H9 (cell line): ENCODE results near the gene ACOX3. TPM values are rescaled to one million over a fixed set of nuclear protein-coding genes. Genes with fewer than 3 reads are reported as not detected.

ENCODE experiments used
- DNase-seq: peaks from one replicate; pipeline ENCODE4 v3.0.0-alpha.2; 2017
- H2AFZ ChIP-seq: one replicate; pipeline ENCODE4 v1.6.1; 2013; ENCODE audit warnings: mild to moderate bottlenecking, low read length, control low read depth, moderate library complexity
- H2AK5ac ChIP-seq: 2 replicates; pipeline ENCODE4 v1.6.1; 2013; ENCODE audit warnings: low read length, control low read depth, mixed read lengths; ENCODE audit not compliant: insufficient read length
- H2BK120ac ChIP-seq: one replicate; pipeline ENCODE4 v1.6.1; 2013; ENCODE audit warnings: low read depth, mild to moderate bottlenecking, low read length, control low read depth, inconsistent platforms; ENCODE audit not compliant: poor library complexity, severe bottlenecking
- H2BK12ac ChIP-seq: 2 replicates; pipeline ENCODE4 v1.6.1; 2013; ENCODE audit warnings: low read length, control low read depth, mixed read lengths, low read depth; ENCODE audit not compliant: insufficient read length
- H2BK15ac ChIP-seq: 2 replicates; pipeline ENCODE4 v1.6.1; 2013; ENCODE audit warnings: low read depth, low read length, control low read depth
- H2BK20ac ChIP-seq: one replicate; pipeline ENCODE4 v1.6.1; 2013; ENCODE audit warnings: low read depth, mild to moderate bottlenecking, low read length, control low read depth, inconsistent platforms; ENCODE audit not compliant: poor library complexity, severe bottlenecking
- H2BK5ac ChIP-seq: 2 replicates; pipeline ENCODE4 v1.6.1; 2013; ENCODE audit warnings: low read length, control low read depth, mixed read lengths; ENCODE audit not compliant: insufficient read length
- H3K14ac ChIP-seq: 2 replicates; pipeline ENCODE4 v1.6.1; 2013; ENCODE audit warnings: low read length, control low read depth; ENCODE audit not compliant: insufficient read depth
- H3K18ac ChIP-seq: 2 replicates; pipeline ENCODE4 v1.6.1; 2013; ENCODE audit warnings: low read depth, mild to moderate bottlenecking, mixed read lengths, low read length, control low read depth; ENCODE audit not compliant: insufficient read length
- H3K23ac ChIP-seq: 2 replicates; pipeline ENCODE4 v1.6.1; 2013; ENCODE audit warnings: low read length, control low read depth, mixed read lengths, low read depth; ENCODE audit not compliant: insufficient read length
- H3K23me2 ChIP-seq: 2 replicates; pipeline ENCODE4 v1.6.1; 2013; ENCODE audit warnings: low read depth, mild to moderate bottlenecking, mixed read lengths, low read length, control low read depth; ENCODE audit not compliant: insufficient read length, poor library complexity, severe bottlenecking
- H3K27ac ChIP-seq: 2 replicates; pipeline ENCODE4 v1.5.1; 2013; ENCODE audit warnings: low read length, control low read depth, mixed read lengths, low read depth; ENCODE audit not compliant: insufficient read length
- H3K27me3 ChIP-seq: 2 replicates; pipeline ENCODE4 v1.6.1; 2013; ENCODE audit warnings: low read length, control low read depth, inconsistent platforms; ENCODE audit not compliant: insufficient read depth
- H3K4ac ChIP-seq: 2 replicates; pipeline ENCODE4 v1.6.1; 2013; ENCODE audit warnings: low read depth, mild to moderate bottlenecking, control low read depth, inconsistent platforms, low read length, moderate library complexity
- H3K4me1 ChIP-seq: 2 replicates; pipeline ENCODE4 v1.6.1; 2013; ENCODE audit warnings: low read length, control low read depth, inconsistent platforms; ENCODE audit not compliant: insufficient read depth
- H3K4me2 ChIP-seq: 2 replicates; pipeline ENCODE4 v1.6.1; 2013; ENCODE audit warnings: low read length, control low read depth, mixed read lengths; ENCODE audit not compliant: insufficient read length, insufficient read depth
- H3K56ac ChIP-seq: 2 replicates; pipeline ENCODE4 v1.6.1; 2013; ENCODE audit warnings: low read depth, mild to moderate bottlenecking, mixed read lengths, low read length, control low read depth; ENCODE audit not compliant: insufficient read length
- H3K79me1 ChIP-seq: 2 replicates; pipeline ENCODE4 v1.6.1; 2013; ENCODE audit warnings: low read depth, mild to moderate bottlenecking, moderate library complexity, low read length, control low read depth, inconsistent platforms; ENCODE audit not compliant: insufficient read depth, poor library complexity, severe bottlenecking
- H3K79me2 ChIP-seq: 2 replicates; pipeline ENCODE4 v1.6.1; 2013; ENCODE audit warnings: low read length, control low read depth, inconsistent platforms; ENCODE audit not compliant: insufficient read depth
- H3K9ac ChIP-seq: 2 replicates; pipeline ENCODE4 v1.6.1; 2013; ENCODE audit warnings: low read length, control low read depth, mixed read lengths; ENCODE audit not compliant: insufficient read length; ENCODE audit errors: extremely low read depth
- H3K9me3 ChIP-seq: one replicate; pipeline ENCODE4 v1.6.1; 2013; ENCODE audit warnings: low read depth, low read length, inconsistent platforms; ENCODE audit not compliant: control insufficient read depth
- H3T11ph ChIP-seq: one replicate; pipeline ENCODE4 v1.6.1; 2013; ENCODE audit warnings: mild to moderate bottlenecking, low read length, control low read depth, inconsistent platforms
- H4K20me1 ChIP-seq: one replicate; pipeline ENCODE4 v1.6.1; 2013; ENCODE audit not compliant: control insufficient read depth, insufficient read length, insufficient read depth
- H4K5ac ChIP-seq: 2 replicates; pipeline ENCODE4 v1.6.1; 2013; ENCODE audit warnings: low read depth, mild to moderate bottlenecking, mixed read lengths, low read length, control low read depth; ENCODE audit not compliant: insufficient read length
- H4K8ac ChIP-seq: replicated peaks from 2 replicates; pipeline ENCODE4 v1.6.1; 2013; ENCODE audit warnings: low read length, control low read depth, mixed read lengths, low read depth; ENCODE audit not compliant: insufficient read length
- H4K91ac ChIP-seq: 2 replicates; pipeline ENCODE4 v1.6.1; 2013; ENCODE audit warnings: low read depth, mild to moderate bottlenecking, moderate library complexity, mixed read lengths, low read length, control low read depth; ENCODE audit not compliant: insufficient read length
- H3K27ac Mint-ChIP-seq, 3 experiments: 2 replicates in 2 of 3; 3 replicates in 1 of 3; pipeline ENCODE4 v1.8.0; 2020 to 2021; ENCODE audit warnings: mixed read lengths in 3 of 3, mild to moderate bottlenecking in 1 of 3, moderate library complexity in 1 of 3
- H3K27me3 Mint-ChIP-seq: 2 replicates; pipeline ENCODE4 v1.8.0; 2021; ENCODE audit warnings: low read depth, mild to moderate bottlenecking, moderate library complexity, mixed read lengths
- H3K36me3 Mint-ChIP-seq, 3 experiments: 2 replicates in 2 of 3; 3 replicates in 1 of 3; pipeline ENCODE4 v1.8.0; 2020 to 2021; ENCODE audit warnings: low read depth in 3 of 3, mixed read lengths in 3 of 3; ENCODE audit not compliant: insufficient read depth in 1 of 3
- H3K4me1 Mint-ChIP-seq, 2 experiments: 2 replicates each; pipeline ENCODE4 v1.8.0; 2020; ENCODE audit warnings: mixed read lengths in 2 of 2
- H3K4me3 Mint-ChIP-seq, 2 experiments: 2 replicates in 1 of 2; 3 replicates in 1 of 2; pipeline ENCODE4 v1.8.0; 2020 to 2021; ENCODE audit warnings: mild to moderate bottlenecking in 2 of 2, mixed read lengths in 2 of 2, moderate library complexity in 1 of 2
- H3K9me3 Mint-ChIP-seq, 2 experiments: 2 replicates in 1 of 2; 3 replicates in 1 of 2; pipeline ENCODE4 v1.8.0; 2020; ENCODE audit warnings: mild to moderate bottlenecking in 2 of 2, mixed read lengths in 2 of 2, moderate library complexity in 1 of 2
- WGBS: extraction: QIAGEN DNeasy Blood & Tissue Kit; methylation state at CpG from one replicate; pipeline ENCODE4 v1.1.7; 2013; ENCODE audit warnings: missing lambda C conversion rate, low lambda C conversion rate, mixed read lengths; ENCODE audit not compliant: insufficient read length; ENCODE audit errors: extremely low coverage; 5-methylcytosine and 5-hydroxymethylcytosine counted together
- total RNA-seq: library from RNA; stranded (reverse); gene quantifications from 2 replicates; pipeline ENCODE4 v1.2.1, GENCODE V29; 2021
- TF ChIP-seq, protein P1 (sequence below): fragments of 200-600 bp; sonication (generic); conservative IDR thresholded peaks from 3 replicates; pipeline ENCODE4 v1.8.0; 2021; ENCODE audit warnings: antibody characterized with exemption, mild to moderate bottlenecking

Gene ACOX3
- total RNA-seq, 1 experiment from 2014 or later: 13.8 TPM

GRCh38 chr4:8364848-8365350 lies 75.6 kb downstream of the ACOX3 start:
- no peaks in the 10 kb centered on the region for H3K9me3 ChIP-seq
- no peak overlapping the region for H2BK15ac ChIP-seq
- no peak overlapping the region for H3K23ac ChIP-seq
- H2AK5ac ChIP-seq: no peak overlapping the region
- no peak overlapping the region for H4K91ac ChIP-seq
- H4K8ac ChIP-seq: no peak overlapping the region
- H3K27me3 Mint-ChIP-seq: peaks cover 80% of the 10 kb centered on the region
- peaks cover 3 to 28% (median 12%) of the 10 kb centered on the region in 3 experiments; a peak in 6 of 7 replicates for H3K36me3 Mint-ChIP-seq
- no peak overlapping the region for H3K56ac ChIP-seq
- H3K4me3 Mint-ChIP-seq: no peak overlapping the region
- H3K27ac Mint-ChIP-seq: no peak overlapping the region
- no peak overlapping the region for H4K5ac ChIP-seq
- peaks cover under 1% of the 10 kb centered on the region; the same call in 1 of the 2 replicates for H3K27me3 ChIP-seq
- no peaks in the 10 kb centered on the region for H3K79me2 ChIP-seq
- H4K20me1 ChIP-seq: no peaks in the 10 kb centered on the region
- no peak overlapping the region for H3K14ac ChIP-seq
- H2BK120ac ChIP-seq: no peak overlapping the region
- TF ChIP-seq, protein P1, sequence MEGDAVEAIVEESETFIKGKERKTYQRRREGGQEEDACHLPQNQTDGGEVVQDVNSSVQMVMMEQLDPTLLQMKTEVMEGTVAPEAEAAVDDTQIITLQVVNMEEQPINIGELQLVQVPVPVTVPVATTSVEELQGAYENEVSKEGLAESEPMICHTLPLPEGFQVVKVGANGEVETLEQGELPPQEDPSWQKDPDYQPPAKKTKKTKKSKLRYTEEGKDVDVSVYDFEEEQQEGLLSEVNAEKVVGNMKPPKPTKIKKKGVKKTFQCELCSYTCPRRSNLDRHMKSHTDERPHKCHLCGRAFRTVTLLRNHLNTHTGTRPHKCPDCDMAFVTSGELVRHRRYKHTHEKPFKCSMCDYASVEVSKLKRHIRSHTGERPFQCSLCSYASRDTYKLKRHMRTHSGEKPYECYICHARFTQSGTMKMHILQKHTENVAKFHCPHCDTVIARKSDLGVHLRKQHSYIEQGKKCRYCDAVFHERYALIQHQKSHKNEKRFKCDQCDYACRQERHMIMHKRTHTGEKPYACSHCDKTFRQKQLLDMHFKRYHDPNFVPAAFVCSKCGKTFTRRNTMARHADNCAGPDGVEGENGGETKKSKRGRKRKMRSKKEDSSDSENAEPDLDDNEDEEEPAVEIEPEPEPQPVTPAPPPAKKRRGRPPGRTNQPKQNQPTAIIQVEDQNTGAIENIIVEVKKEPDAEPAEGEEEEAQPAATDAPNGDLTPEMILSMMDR: no peak
- H3K4me1 Mint-ChIP-seq: 0 out of 4 replicates have a peak, but pooled peaks cover 0 to 3% of the 10 kb centered on the region in 2 experiments
- H3K9me3 Mint-ChIP-seq: peaks cover 18 to 25% of the 10 kb centered on the region in 2 experiments; a peak in 4 of 5 replicates
- H2BK12ac ChIP-seq: no peak overlapping the region
- H2BK5ac ChIP-seq: no peak overlapping the region
- H3K4ac ChIP-seq: no peak overlapping the region
- no peak overlapping the region for H3T11ph ChIP-seq
- H3K4me1 ChIP-seq: no peaks in the 10 kb centered on the region
- no CpG with 5 or more reads among the region's 12 CpGs for WGBS
- H3K27ac ChIP-seq: no peak overlapping the region
- no peak overlapping the region for H2AFZ ChIP-seq
- H3K9ac ChIP-seq: no peak overlapping the region
- H3K79me1 ChIP-seq: no peaks in the 10 kb centered on the region
- no peaks in the 10 kb centered on the region for H3K23me2 ChIP-seq
- no peak overlapping the region for H2BK20ac ChIP-seq
- no peak overlapping the region for H3K18ac ChIP-seq
- H3K4me2 ChIP-seq: no peak overlapping the region
- no peak for DNase-seq
